Peyer's patch (tissue), 4 donors: ENCODE measurements around the gene MYO3B. TPM values are rescaled to one million over a fixed set of nuclear protein-coding genes. Genes with fewer than 3 reads are reported as not detected.

Experiments used
- DNase-seq, 3 donors: peaks; one replicate each; pipeline ENCODE4 v3.0.0-alpha.2; 2017 to 2019
- H3K27ac ChIP-seq, 4 donors: fragments of 200-600 bp; sonication (generic); one replicate each; pipeline ENCODE4 v1.5.1; 2016 to 2019
- H3K27me3 ChIP-seq, 2 donors: fragments of 200-600 bp; sonication (generic); one replicate each; pipeline ENCODE4 v1.5.1; 2019
- H3K36me3 ChIP-seq, 3 donors: fragments of 200-600 bp; sonication (generic); one replicate each; pipeline ENCODE4 v1.5.1; 2016 to 2019
- H3K4me1 ChIP-seq, 4 donors: fragments of 200-600 bp; sonication (generic); one replicate each; pipeline ENCODE4 v1.5.1; 2016 to 2019
- H3K4me3 ChIP-seq, 4 donors: fragments of 200-600 bp; sonication (generic); 1 replicate in 3 of 4; 2 replicates in 1 of 4; pipeline ENCODE4 v1.5.1; 2016 to 2019; ENCODE audit warnings: mild to moderate bottlenecking in 1 of 4
- H3K9me3 ChIP-seq, 4 donors: fragments of 200-600 bp; sonication (generic); one replicate each; pipeline ENCODE4 v1.5.1; 2016 to 2019; ENCODE audit warnings: mild to moderate bottlenecking in 1 of 4
- POLR2A ChIP-seq, 2 donors: fragments of 450-650 bp; IDR thresholded peaks; one replicate each; pipeline ENCODE4 v1.5.1; 2017; ENCODE audit warnings: antibody characterized with exemption in 2 of 2, mild to moderate bottlenecking in 2 of 2, moderate library complexity in 2 of 2
- total RNA-seq, 4 donors: library from RNA; depleted of rRNA; stranded (reverse); fragments of >200 nt; gene quantifications; one replicate each; pipeline ENCODE4 v1.1.0, GENCODE V29; 2016
- TF ChIP-seq, protein P1 (sequence below), 6 experiments: fragments of 450-650 bp in 4 of 6; fragments of 200-600 bp in 2 of 6; sonication (generic) in 1 of 6; IDR thresholded peaks; one replicate each; pipeline ENCODE4 v1.5.1; 2017 to 2019; ENCODE audit warnings: antibody characterized with exemption in 6 of 6, mild to moderate bottlenecking in 3 of 6, moderate library complexity in 1 of 6

Gene MYO3B
- total RNA-seq, 4 donors from 2014 or later, result not detected

- no peak for TF ChIP-seq POLR2A (IDR thresholded peaks at IDR 0.05)
- no peaks in the 10 kb centered on the region for H3K9me3 ChIP-seq
- H3K4me1 ChIP-seq, result no peaks in the 10 kb centered on the region
- H3K4me3 ChIP-seq, result no peak overlapping the region
- no peak for DNase-seq
- no peaks in the 10 kb centered on the region for H3K27me3 ChIP-seq
- no peaks in the 10 kb centered on the region for H3K36me3 ChIP-seq
- no peak overlapping the region for H3K27ac ChIP-seq
These were observed 385.0 kb downstream of the MYO3B start for GRCh38 chr2:170562928-170563327.

DNA sequence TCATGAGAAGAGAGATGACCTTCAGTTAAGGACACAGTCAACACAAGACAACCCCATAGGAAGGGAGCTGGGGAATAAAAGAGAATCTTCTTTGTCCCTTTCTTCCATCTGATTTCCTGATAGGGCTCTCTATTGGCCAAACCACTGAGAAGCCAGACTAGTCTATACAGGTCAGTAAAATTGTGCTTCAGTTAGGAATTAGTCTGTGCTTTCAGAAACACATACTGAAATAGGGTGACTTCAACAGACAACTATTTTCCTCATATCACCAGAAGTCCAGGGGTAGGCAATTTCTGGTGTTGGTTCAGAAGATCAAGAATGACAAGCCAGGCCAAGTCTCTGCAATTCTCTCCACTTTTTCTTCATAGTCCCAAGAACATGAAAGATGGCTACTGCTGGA lies 385.5 kb downstream of the MYO3B start:
- Histone ChIP-seq H3K9me3 (no peaks in the 10 kb centered on the region), H3K36me3 (no peaks in the 10 kb centered on the region), H3K4me3 (no peak overlapping the region), H3K4me1 (no peaks in the 10 kb centered on the region), H3K27me3 (no peaks in the 10 kb centered on the region), H3K27ac (no peak overlapping the region)
- no peak for DNase-seq
- no peak for TF ChIP-seq POLR2A (IDR thresholded peaks at IDR 0.05)
- TF ChIP-seq, protein P1, sequence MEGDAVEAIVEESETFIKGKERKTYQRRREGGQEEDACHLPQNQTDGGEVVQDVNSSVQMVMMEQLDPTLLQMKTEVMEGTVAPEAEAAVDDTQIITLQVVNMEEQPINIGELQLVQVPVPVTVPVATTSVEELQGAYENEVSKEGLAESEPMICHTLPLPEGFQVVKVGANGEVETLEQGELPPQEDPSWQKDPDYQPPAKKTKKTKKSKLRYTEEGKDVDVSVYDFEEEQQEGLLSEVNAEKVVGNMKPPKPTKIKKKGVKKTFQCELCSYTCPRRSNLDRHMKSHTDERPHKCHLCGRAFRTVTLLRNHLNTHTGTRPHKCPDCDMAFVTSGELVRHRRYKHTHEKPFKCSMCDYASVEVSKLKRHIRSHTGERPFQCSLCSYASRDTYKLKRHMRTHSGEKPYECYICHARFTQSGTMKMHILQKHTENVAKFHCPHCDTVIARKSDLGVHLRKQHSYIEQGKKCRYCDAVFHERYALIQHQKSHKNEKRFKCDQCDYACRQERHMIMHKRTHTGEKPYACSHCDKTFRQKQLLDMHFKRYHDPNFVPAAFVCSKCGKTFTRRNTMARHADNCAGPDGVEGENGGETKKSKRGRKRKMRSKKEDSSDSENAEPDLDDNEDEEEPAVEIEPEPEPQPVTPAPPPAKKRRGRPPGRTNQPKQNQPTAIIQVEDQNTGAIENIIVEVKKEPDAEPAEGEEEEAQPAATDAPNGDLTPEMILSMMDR (IDR thresholded peaks at IDR 0.05), result no peak

GRCh38 chr2:170566138-170566537 lies 388.2 kb downstream of the MYO3B start:
- TF ChIP-seq, protein P1 (IDR thresholded peaks at IDR 0.05), result no peak
- no peak for TF ChIP-seq POLR2A (IDR thresholded peaks at IDR 0.05)
- no peaks in the 10 kb centered on the region for H3K9me3 ChIP-seq
- H3K27ac ChIP-seq, result no peak overlapping the region
- H3K4me1 ChIP-seq, result no peaks in the 10 kb centered on the region
- no peaks in the 10 kb centered on the region for H3K36me3 ChIP-seq
- no peaks in the 10 kb centered on the region for H3K27me3 ChIP-seq
- H3K4me3 ChIP-seq, result no peak overlapping the region
- DNase-seq, result no peak

DNA sequence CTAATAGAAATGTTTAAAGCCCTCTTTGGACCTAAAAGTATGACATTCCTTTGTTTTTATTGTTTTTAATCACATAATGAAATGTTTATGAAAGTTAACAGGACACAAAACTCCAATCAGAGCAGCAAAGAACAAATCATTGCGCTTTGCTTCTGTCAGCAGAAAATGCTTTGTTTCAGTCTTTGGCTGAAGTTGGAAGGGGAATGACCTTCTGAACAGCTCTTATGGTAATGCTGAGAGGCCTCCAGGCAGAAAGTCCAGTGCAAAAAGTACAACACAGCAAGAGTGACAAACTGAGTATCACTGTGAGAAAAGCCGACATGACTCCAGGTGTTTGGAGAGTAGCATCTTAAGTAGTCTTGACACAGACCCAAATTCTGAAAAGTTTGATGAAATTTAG lies 389.5 kb downstream of the MYO3B start:
- no peak for TF ChIP-seq POLR2A (IDR thresholded peaks at IDR 0.05)
- TF ChIP-seq, protein P1 (IDR thresholded peaks at IDR 0.05), result no peak
- H3K4me1 ChIP-seq, result no peaks in the 10 kb centered on the region
- H3K36me3 ChIP-seq, result no peaks in the 10 kb centered on the region
- H3K27me3 ChIP-seq, result no peaks in the 10 kb centered on the region
- no peak for DNase-seq
- H3K9me3 ChIP-seq, result no peaks in the 10 kb centered on the region
- H3K27ac ChIP-seq, result no peak overlapping the region
- no peak overlapping the region for H3K4me3 ChIP-seq

- H3K27me3 ChIP-seq, result no peaks in the 10 kb centered on the region
- no peak for TF ChIP-seq POLR2A (IDR thresholded peaks at IDR 0.05)
- TF ChIP-seq, protein P1 (IDR thresholded peaks at IDR 0.05), result no peak
- no peak overlapping the region for H3K27ac ChIP-seq
These were observed 390.6 kb downstream of the MYO3B start for GRCh38 chr2:170568511-170568910.

DNA sequence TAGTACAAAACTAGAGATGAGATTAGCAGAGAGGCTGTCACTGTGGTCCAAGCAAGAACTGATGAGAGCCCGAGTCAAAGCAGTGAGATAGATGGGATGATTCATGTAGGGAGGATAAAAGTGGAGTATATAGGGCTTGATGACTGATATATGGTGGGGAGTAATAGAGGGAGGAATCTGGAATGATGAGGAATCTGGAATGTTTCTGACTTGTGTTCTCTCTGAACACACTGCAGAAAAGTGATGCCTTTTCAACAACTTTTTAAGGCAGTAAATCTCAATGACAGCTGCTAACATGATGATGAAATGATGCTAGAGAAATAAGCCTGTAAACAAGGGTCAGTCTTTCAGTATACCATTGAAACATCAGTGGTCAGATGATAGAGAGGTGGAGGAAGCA lies 393.7 kb downstream of the MYO3B start:
- no peak overlapping the region for H3K4me3 ChIP-seq
- no peak overlapping the region for H3K27ac ChIP-seq
- H3K36me3 ChIP-seq, result no peaks in the 10 kb centered on the region
- H3K4me1 ChIP-seq, result no peaks in the 10 kb centered on the region
- no peak for TF ChIP-seq POLR2A (IDR thresholded peaks at IDR 0.05)
- TF ChIP-seq, protein P1 (IDR thresholded peaks at IDR 0.05), result no peak
- H3K27me3 ChIP-seq, result no peaks in the 10 kb centered on the region
- H3K9me3 ChIP-seq, result no peaks in the 10 kb centered on the region
- DNase-seq, result no peak

More at GRCh38 chr2:170568511-170568910, 390.6 kb downstream of the MYO3B start:
- Histone ChIP-seq H3K4me3 (no peak overlapping the region), H3K36me3 (no peaks in the 10 kb centered on the region), H3K4me1 (no peaks in the 10 kb centered on the region), H3K9me3 (no peaks in the 10 kb centered on the region)
- no peak for DNase-seq
